DND-41 (cell line): ENCODE data around the gene LY86.

Experiments used
- CTCF ChIP-seq: IDR thresholded peaks from 2 replicates; pipeline ENCODE4 v1.5.1; 2012; ENCODE audit warnings: borderline replicate concordance, low read length, moderate library complexity, mild to moderate bottlenecking; ENCODE audit not compliant: poor library complexity, severe bottlenecking; ENCODE audit errors: extremely low read depth
- EZH2 ChIP-seq: IDR thresholded peaks from 3 replicates; pipeline ENCODE4 v1.6.1; 2012; ENCODE audit warnings: borderline replicate concordance, low read depth, mild to moderate bottlenecking, moderate library complexity, low read length, inconsistent platforms; ENCODE audit not compliant: severe bottlenecking

DNA sequence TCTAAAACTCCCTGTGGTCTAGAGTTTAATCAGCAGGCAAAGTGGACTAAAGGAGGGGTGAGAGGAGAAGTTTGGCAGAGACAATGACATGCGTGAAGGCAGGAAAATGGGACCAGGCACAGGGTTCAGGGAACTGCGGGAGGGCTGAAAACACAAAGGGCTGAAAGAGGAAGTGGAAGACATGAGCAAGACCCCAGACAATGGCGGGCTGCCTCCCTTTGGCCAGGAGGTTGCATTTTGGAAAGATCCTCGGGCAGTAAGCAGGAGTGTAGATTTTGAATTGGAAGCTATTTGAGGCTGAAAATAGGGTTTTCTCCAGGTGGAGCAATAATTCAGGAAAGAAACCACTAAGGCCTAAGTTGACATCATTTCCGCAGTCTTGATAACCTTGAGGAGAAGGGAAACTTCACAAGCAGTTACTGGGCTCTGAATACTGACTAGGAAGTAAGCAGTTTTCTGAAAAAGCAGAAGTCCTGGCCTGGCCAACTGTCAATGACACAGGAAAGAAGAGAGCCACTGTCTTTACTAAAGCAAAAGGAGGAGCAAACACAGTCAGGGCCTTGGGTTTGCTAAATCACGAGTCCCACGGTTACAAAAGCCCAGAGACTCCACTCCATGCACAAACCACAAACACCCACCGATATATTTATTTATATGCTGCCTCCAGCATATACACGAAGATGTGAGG lies 3.4 kb downstream of the LY86 start:
- TF ChIP-seq CTCF (no peak), EZH2 (no peak)
